Duodenal mucosa (tissue), 2 donors: ENCODE measurements around the gene ACTG2.

Source experiments
- H3K27ac ChIP-seq: one replicate; pipeline ENCODE4 v1.7.0; 2013; ENCODE audit warnings: low read depth, low read length
- H3K27me3 ChIP-seq, 2 donors: one replicate each; pipeline ENCODE4 v1.7.0; 2013; ENCODE audit warnings: low read length in 2 of 2, control low read depth in 1 of 2; ENCODE audit not compliant: insufficient read depth in 2 of 2, control insufficient read depth in 1 of 2
- H3K36me3 ChIP-seq, 2 donors: one replicate each; pipeline ENCODE4 v1.7.0; 2013; ENCODE audit warnings: low read length in 2 of 2, control low read depth in 1 of 2; ENCODE audit not compliant: insufficient read depth in 2 of 2, control insufficient read depth in 1 of 2
- H3K4me1 ChIP-seq, 2 donors: one replicate each; pipeline ENCODE4 v1.7.0; 2013; ENCODE audit warnings: low read length in 2 of 2, control low read depth in 1 of 2; ENCODE audit not compliant: insufficient read depth in 2 of 2, control insufficient read depth in 1 of 2
- H3K4me3 ChIP-seq, 2 donors: one replicate each; pipeline ENCODE4 v1.7.0; 2013; ENCODE audit warnings: low read length in 2 of 2, low read depth in 1 of 2
- H3K9ac ChIP-seq, 2 donors: one replicate each; pipeline ENCODE4 v1.7.0; 2013; ENCODE audit warnings: low read length in 2 of 2, low read depth in 1 of 2
- H3K9me3 ChIP-seq, 2 donors: one replicate each; pipeline ENCODE4 v1.7.0; 2013; ENCODE audit warnings: low read length in 2 of 2, control low read depth in 1 of 2; ENCODE audit not compliant: control insufficient read depth in 1 of 2

The ACTG2 gene

GRCh38 chr2:73944714-73945113 lies 51.9 kb downstream of the ACTG2 start:
- Histone ChIP-seq H3K36me3 (peaks cover 31 to 55% of the 10 kb centered on the region in 2 donors), H3K9ac (no peak overlapping the region), H3K9me3 (no peaks in the 10 kb centered on the region), H3K4me1 (peaks cover 9% of the 10 kb centered on the region in 2 donors), H3K27me3 (no peaks in the 10 kb centered on the region), H3K4me3 (no peak overlapping the region), H3K27ac (no peak overlapping the region)

GRCh38 chr2:73946215-73946614 lies 53.4 kb downstream of the ACTG2 start:
- H3K4me1 ChIP-seq: peaks cover 9% of the 10 kb centered on the region in 2 donors

GRCh38 chr2:73946666-73947065 lies 53.9 kb downstream of the ACTG2 start:
- Histone ChIP-seq H3K27me3 (no peaks in the 10 kb centered on the region), H3K9ac (no peak overlapping the region), H3K4me1 (peaks cover 9% of the 10 kb centered on the region in 2 donors), H3K27ac (no peak overlapping the region), H3K4me3 (no peak overlapping the region), H3K9me3 (no peaks in the 10 kb centered on the region), H3K36me3 (peaks cover 46 to 60% of the 10 kb centered on the region in 2 donors)

More at GRCh38 chr2:73946215-73946614, 53.4 kb downstream of the ACTG2 start:
- Histone ChIP-seq H3K9ac (no peak overlapping the region), H3K27ac (no peak overlapping the region), H3K36me3 (peaks cover 42 to 56% of the 10 kb centered on the region in 2 donors), H3K9me3 (no peaks in the 10 kb centered on the region), H3K4me3 (no peak overlapping the region), H3K27me3 (no peaks in the 10 kb centered on the region)

DNA sequence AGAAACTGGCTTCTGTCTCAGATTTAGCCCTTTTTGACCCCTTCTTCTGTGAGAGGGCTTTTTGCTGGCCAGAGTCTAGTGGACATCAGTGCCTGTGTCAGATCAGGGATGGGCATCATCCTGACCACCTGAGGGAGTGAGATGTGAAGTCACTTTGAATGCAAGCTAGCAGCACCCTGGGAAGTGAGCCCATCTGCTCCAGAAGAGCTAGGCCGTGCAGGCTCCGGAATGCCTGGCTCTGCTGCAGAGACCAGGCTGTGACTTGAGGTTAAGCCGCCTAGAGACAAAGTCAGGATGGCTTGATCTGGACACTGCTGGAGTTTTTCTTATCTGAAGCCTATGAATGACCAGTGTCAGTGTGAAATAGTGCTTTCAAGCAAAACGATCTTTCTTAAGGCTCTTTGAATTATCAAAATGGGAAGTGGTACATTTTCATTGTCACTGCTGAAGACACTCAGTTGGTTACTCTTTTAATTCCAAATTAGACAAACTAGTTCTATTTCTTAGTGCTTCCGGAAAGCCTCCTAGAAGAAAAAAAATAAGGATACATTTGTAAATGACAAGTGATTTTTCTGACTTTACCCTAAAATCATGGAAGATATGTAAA lies 54.7 kb downstream of the ACTG2 start:
- Histone ChIP-seq H3K9me3 (no peaks in the 10 kb centered on the region), H3K9ac (no peak overlapping the region), H3K27me3 (no peaks in the 10 kb centered on the region), H3K36me3 (peaks cover 52 to 69% of the 10 kb centered on the region in 2 donors), H3K4me1 (peaks cover 9% of the 10 kb centered on the region in 2 donors), H3K27ac (no peak overlapping the region), H3K4me3 (no peak overlapping the region)

DNA sequence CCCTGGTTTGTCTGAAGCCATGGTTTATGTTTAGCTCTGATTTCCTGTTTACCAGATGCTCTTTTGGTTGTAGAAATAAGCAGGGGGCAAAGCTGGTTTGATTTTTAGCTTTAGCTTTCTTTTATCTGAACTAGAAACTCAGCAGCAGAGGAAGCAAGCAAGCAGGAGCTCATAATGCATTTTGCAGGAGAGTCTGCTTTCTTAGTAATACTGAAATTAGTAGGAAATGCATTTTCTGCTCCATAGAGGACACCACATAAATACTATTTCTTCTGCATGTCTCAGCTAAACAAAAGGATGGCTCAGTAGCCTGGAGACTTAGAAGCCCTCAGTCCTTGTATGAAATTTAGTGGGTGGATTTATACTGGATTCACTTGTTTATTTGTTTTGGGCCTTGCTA lies 57.0 kb downstream of the ACTG2 start:
- no peak overlapping the region for H3K9ac ChIP-seq
- no peak overlapping the region for H3K4me3 ChIP-seq
- peaks cover 9% of the 10 kb centered on the region in 2 donors for H3K4me1 ChIP-seq
- no peak overlapping the region for H3K27ac ChIP-seq
- no peaks in the 10 kb centered on the region for H3K27me3 ChIP-seq
- no peaks in the 10 kb centered on the region for H3K9me3 ChIP-seq
- H3K36me3 ChIP-seq: peaks cover 51 to 66% of the 10 kb centered on the region in 2 donors

DNA sequence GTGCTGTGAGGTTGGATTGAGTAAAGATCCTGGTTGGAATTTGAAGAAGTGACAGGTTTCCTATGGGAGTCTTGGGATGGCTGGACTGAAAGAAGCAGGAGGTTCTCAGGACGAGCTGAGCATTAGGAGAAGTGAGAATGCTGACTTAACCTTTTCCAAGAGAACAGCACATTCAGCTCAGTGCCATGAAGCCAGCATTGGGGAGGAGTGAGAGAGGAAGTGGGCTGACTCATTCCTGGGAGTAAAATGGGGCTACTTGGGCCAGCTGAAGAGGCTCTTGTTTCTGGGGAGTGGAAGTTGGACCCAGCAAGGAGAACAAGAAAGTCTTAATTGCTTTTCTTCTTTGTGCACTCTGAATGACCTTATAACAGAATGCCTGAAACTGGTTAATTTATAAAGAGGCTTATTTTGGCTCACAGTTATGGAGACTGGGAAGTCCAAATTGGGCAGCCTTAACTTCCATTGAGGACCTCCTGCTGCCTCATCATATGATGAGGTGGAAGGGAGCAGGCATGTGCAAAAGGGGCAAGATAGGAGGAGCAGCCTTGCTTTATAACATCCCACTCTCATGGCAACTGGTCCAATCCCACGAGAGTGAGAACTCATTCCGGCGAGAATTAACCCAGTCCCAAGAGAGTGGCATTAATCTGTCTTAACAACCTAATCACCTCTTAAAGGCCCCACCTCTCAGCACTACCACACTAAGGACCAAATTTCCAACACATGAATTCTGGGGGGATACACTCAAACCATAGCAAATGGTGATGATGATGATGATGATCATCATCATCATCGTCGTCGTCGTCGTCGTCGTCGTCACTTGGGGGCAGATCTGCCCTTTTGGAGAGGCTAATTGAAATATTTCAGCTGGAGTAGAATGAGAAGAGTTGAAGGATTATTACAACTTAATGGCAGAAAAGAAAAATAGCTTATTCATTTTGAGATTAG lies 60.0 kb downstream of the ACTG2 start:
- Histone ChIP-seq H3K27me3 (no peaks in the 10 kb centered on the region), H3K4me3 (no peak overlapping the region), H3K9ac (no peak overlapping the region), H3K36me3 (peaks cover 56 to 68% of the 10 kb centered on the region in 2 donors), H3K27ac (no peak overlapping the region), H3K4me1 (peaks cover 9% of the 10 kb centered on the region in 2 donors), H3K9me3 (no peaks in the 10 kb centered on the region)

DNA sequence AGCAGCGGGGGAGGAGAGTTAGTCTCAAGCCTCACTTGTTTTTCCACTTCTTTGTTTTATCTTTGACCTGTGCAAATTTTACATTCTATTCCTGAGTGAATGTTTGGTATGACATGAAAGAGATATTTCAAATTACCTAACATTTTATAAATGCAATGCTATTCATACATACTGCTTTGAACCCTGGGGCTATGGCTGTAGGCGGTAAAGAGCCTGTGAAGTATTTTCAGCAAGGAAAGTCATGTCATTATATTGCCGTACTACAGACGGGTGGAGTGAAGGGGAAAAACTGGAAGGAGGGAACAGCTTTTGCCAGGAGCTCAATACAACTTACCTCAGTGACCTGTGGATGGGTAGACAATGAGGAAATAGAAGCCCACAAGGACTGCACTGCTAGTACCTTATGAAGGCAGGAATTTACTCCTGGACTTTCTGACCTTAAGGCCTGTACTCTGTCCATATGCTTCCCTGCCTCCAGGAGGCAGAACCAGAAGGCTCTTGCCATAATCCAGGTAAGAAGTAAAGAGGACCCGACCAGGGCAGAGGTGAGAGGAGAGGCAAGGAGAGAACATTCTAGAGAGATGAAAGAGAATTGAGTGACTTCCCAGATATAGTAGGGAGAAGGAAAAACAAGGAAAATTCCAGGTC lies 63.5 kb downstream of the ACTG2 start:
- no peak overlapping the region for H3K4me3 ChIP-seq
- no peak overlapping the region for H3K27ac ChIP-seq
- H3K9ac ChIP-seq: no peak overlapping the region
- peaks cover 46 to 65% of the 10 kb centered on the region in 2 donors for H3K36me3 ChIP-seq
- H3K4me1 ChIP-seq: no peaks in the 10 kb centered on the region
- no peaks in the 10 kb centered on the region for H3K27me3 ChIP-seq
- H3K9me3 ChIP-seq: no peaks in the 10 kb centered on the region

DNA sequence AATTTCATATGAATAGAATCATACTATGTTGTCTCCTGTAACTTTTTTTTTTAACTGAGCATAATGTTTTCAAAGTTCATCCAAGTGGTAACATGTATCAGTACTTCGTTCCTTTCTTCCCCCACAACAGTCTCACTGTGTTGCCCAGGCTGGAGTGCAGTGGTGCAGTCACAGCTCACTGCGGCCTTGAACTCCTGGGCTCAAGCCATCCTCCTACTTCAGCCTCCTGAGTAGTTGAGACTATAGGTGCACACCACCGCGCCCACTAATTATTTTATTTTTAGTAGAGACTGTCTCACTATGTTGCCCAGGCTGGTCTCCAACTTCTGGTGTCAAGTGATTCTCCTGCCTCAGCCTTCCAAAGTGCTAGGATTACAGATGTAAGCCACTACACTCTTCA lies 68.5 kb downstream of the ACTG2 start:
- no peaks in the 10 kb centered on the region for H3K4me1 ChIP-seq
- no peak overlapping the region for H3K9ac ChIP-seq
- H3K27me3 ChIP-seq: no peaks in the 10 kb centered on the region
- H3K36me3 ChIP-seq: peaks cover 23 to 33% of the 10 kb centered on the region in 2 donors
- H3K27ac ChIP-seq: no peak overlapping the region
- H3K4me3 ChIP-seq: no peak overlapping the region
- H3K9me3 ChIP-seq: no peaks in the 10 kb centered on the region

GRCh38 chr2:73961823-73962615 lies 69.2 kb downstream of the ACTG2 start:
- Histone ChIP-seq H3K9ac (no peak overlapping the region), H3K27me3 (no peaks in the 10 kb centered on the region), H3K4me3 (no peak overlapping the region), H3K4me1 (no peaks in the 10 kb centered on the region), H3K36me3 (peaks cover 16 to 27% of the 10 kb centered on the region in 2 donors), H3K9me3 (no peaks in the 10 kb centered on the region), H3K27ac (no peak overlapping the region)
